H9 (cell line): ENCODE data around the gene YPEL4. TPM values are rescaled to one million over a fixed set of nuclear protein-coding genes. Genes with fewer than 3 reads are reported as not detected.

Source experiments
- DNase-seq: peaks from one replicate; pipeline ENCODE4 v3.0.0-alpha.2; 2017
- H2AFZ ChIP-seq: one replicate; pipeline ENCODE4 v1.6.1; 2013; ENCODE audit warnings: mild to moderate bottlenecking, low read length, control low read depth, moderate library complexity
- H2AK5ac ChIP-seq: 2 replicates; pipeline ENCODE4 v1.6.1; 2013; ENCODE audit warnings: low read length, control low read depth, mixed read lengths; ENCODE audit not compliant: insufficient read length
- H2BK120ac ChIP-seq: one replicate; pipeline ENCODE4 v1.6.1; 2013; ENCODE audit warnings: low read depth, mild to moderate bottlenecking, low read length, control low read depth, inconsistent platforms; ENCODE audit not compliant: poor library complexity, severe bottlenecking
- H2BK12ac ChIP-seq: 2 replicates; pipeline ENCODE4 v1.6.1; 2013; ENCODE audit warnings: low read length, control low read depth, mixed read lengths, low read depth; ENCODE audit not compliant: insufficient read length
- H2BK15ac ChIP-seq: 2 replicates; pipeline ENCODE4 v1.6.1; 2013; ENCODE audit warnings: low read depth, low read length, control low read depth
- H2BK20ac ChIP-seq: one replicate; pipeline ENCODE4 v1.6.1; 2013; ENCODE audit warnings: low read depth, mild to moderate bottlenecking, low read length, control low read depth, inconsistent platforms; ENCODE audit not compliant: poor library complexity, severe bottlenecking
- H2BK5ac ChIP-seq: 2 replicates; pipeline ENCODE4 v1.6.1; 2013; ENCODE audit warnings: low read length, control low read depth, mixed read lengths; ENCODE audit not compliant: insufficient read length
- H3K14ac ChIP-seq: 2 replicates; pipeline ENCODE4 v1.6.1; 2013; ENCODE audit warnings: low read length, control low read depth; ENCODE audit not compliant: insufficient read depth
- H3K18ac ChIP-seq: 2 replicates; pipeline ENCODE4 v1.6.1; 2013; ENCODE audit warnings: low read depth, mild to moderate bottlenecking, mixed read lengths, low read length, control low read depth; ENCODE audit not compliant: insufficient read length
- H3K23ac ChIP-seq: 2 replicates; pipeline ENCODE4 v1.6.1; 2013; ENCODE audit warnings: low read length, control low read depth, mixed read lengths, low read depth; ENCODE audit not compliant: insufficient read length
- H3K23me2 ChIP-seq: 2 replicates; pipeline ENCODE4 v1.6.1; 2013; ENCODE audit warnings: low read depth, mild to moderate bottlenecking, mixed read lengths, low read length, control low read depth; ENCODE audit not compliant: insufficient read length, poor library complexity, severe bottlenecking
- H3K27ac ChIP-seq: 2 replicates; pipeline ENCODE4 v1.5.1; 2013; ENCODE audit warnings: low read length, control low read depth, mixed read lengths, low read depth; ENCODE audit not compliant: insufficient read length
- H3K27me3 ChIP-seq: 2 replicates; pipeline ENCODE4 v1.6.1; 2013; ENCODE audit warnings: low read length, control low read depth, inconsistent platforms; ENCODE audit not compliant: insufficient read depth
- H3K4ac ChIP-seq: 2 replicates; pipeline ENCODE4 v1.6.1; 2013; ENCODE audit warnings: low read depth, mild to moderate bottlenecking, control low read depth, inconsistent platforms, low read length, moderate library complexity
- H3K4me1 ChIP-seq: 2 replicates; pipeline ENCODE4 v1.6.1; 2013; ENCODE audit warnings: low read length, control low read depth, inconsistent platforms; ENCODE audit not compliant: insufficient read depth
- H3K4me2 ChIP-seq: 2 replicates; pipeline ENCODE4 v1.6.1; 2013; ENCODE audit warnings: low read length, control low read depth, mixed read lengths; ENCODE audit not compliant: insufficient read length, insufficient read depth
- H3K56ac ChIP-seq: 2 replicates; pipeline ENCODE4 v1.6.1; 2013; ENCODE audit warnings: low read depth, mild to moderate bottlenecking, mixed read lengths, low read length, control low read depth; ENCODE audit not compliant: insufficient read length
- H3K79me1 ChIP-seq: 2 replicates; pipeline ENCODE4 v1.6.1; 2013; ENCODE audit warnings: low read depth, mild to moderate bottlenecking, moderate library complexity, low read length, control low read depth, inconsistent platforms; ENCODE audit not compliant: insufficient read depth, poor library complexity, severe bottlenecking
- H3K79me2 ChIP-seq: 2 replicates; pipeline ENCODE4 v1.6.1; 2013; ENCODE audit warnings: low read length, control low read depth, inconsistent platforms; ENCODE audit not compliant: insufficient read depth
- H3K9ac ChIP-seq: 2 replicates; pipeline ENCODE4 v1.6.1; 2013; ENCODE audit warnings: low read length, control low read depth, mixed read lengths; ENCODE audit not compliant: insufficient read length; ENCODE audit errors: extremely low read depth
- H3K9me3 ChIP-seq: one replicate; pipeline ENCODE4 v1.6.1; 2013; ENCODE audit warnings: low read depth, low read length, inconsistent platforms; ENCODE audit not compliant: control insufficient read depth
- H3T11ph ChIP-seq: one replicate; pipeline ENCODE4 v1.6.1; 2013; ENCODE audit warnings: mild to moderate bottlenecking, low read length, control low read depth, inconsistent platforms
- H4K20me1 ChIP-seq: one replicate; pipeline ENCODE4 v1.6.1; 2013; ENCODE audit not compliant: control insufficient read depth, insufficient read length, insufficient read depth
- H4K5ac ChIP-seq: 2 replicates; pipeline ENCODE4 v1.6.1; 2013; ENCODE audit warnings: low read depth, mild to moderate bottlenecking, mixed read lengths, low read length, control low read depth; ENCODE audit not compliant: insufficient read length
- H4K8ac ChIP-seq: replicated peaks from 2 replicates; pipeline ENCODE4 v1.6.1; 2013; ENCODE audit warnings: low read length, control low read depth, mixed read lengths, low read depth; ENCODE audit not compliant: insufficient read length
- H4K91ac ChIP-seq: 2 replicates; pipeline ENCODE4 v1.6.1; 2013; ENCODE audit warnings: low read depth, mild to moderate bottlenecking, moderate library complexity, mixed read lengths, low read length, control low read depth; ENCODE audit not compliant: insufficient read length
- H3K27ac Mint-ChIP-seq, 3 experiments: 2 replicates in 2 of 3; 3 replicates in 1 of 3; pipeline ENCODE4 v1.8.0; 2020 to 2021; ENCODE audit warnings: mixed read lengths in 3 of 3, mild to moderate bottlenecking in 1 of 3, moderate library complexity in 1 of 3
- H3K27me3 Mint-ChIP-seq: 2 replicates; pipeline ENCODE4 v1.8.0; 2021; ENCODE audit warnings: low read depth, mild to moderate bottlenecking, moderate library complexity, mixed read lengths
- H3K36me3 Mint-ChIP-seq, 3 experiments: 2 replicates in 2 of 3; 3 replicates in 1 of 3; pipeline ENCODE4 v1.8.0; 2020 to 2021; ENCODE audit warnings: low read depth in 3 of 3, mixed read lengths in 3 of 3; ENCODE audit not compliant: insufficient read depth in 1 of 3
- H3K4me1 Mint-ChIP-seq, 2 experiments: 2 replicates each; pipeline ENCODE4 v1.8.0; 2020; ENCODE audit warnings: mixed read lengths in 2 of 2
- H3K4me3 Mint-ChIP-seq, 2 experiments: 2 replicates in 1 of 2; 3 replicates in 1 of 2; pipeline ENCODE4 v1.8.0; 2020 to 2021; ENCODE audit warnings: mild to moderate bottlenecking in 2 of 2, mixed read lengths in 2 of 2, moderate library complexity in 1 of 2
- H3K9me3 Mint-ChIP-seq, 2 experiments: 2 replicates in 1 of 2; 3 replicates in 1 of 2; pipeline ENCODE4 v1.8.0; 2020; ENCODE audit warnings: mild to moderate bottlenecking in 2 of 2, mixed read lengths in 2 of 2, moderate library complexity in 1 of 2
- WGBS: extraction: QIAGEN DNeasy Blood & Tissue Kit; methylation state at CpG from one replicate; pipeline ENCODE4 v1.1.7; 2013; ENCODE audit warnings: missing lambda C conversion rate, low lambda C conversion rate, mixed read lengths; ENCODE audit not compliant: insufficient read length; ENCODE audit errors: extremely low coverage; 5-methylcytosine and 5-hydroxymethylcytosine counted together
- total RNA-seq: library from RNA; stranded (reverse); gene quantifications from 2 replicates; pipeline ENCODE4 v1.2.1, GENCODE V29; 2021
- TF ChIP-seq, protein P1 (sequence below): fragments of 200-600 bp; sonication (generic); conservative IDR thresholded peaks from 3 replicates; pipeline ENCODE4 v1.8.0; 2021; ENCODE audit warnings: antibody characterized with exemption, mild to moderate bottlenecking

Gene YPEL4
- total RNA-seq, 1 experiment from 2014 or later: 0.13 TPM

DNA sequence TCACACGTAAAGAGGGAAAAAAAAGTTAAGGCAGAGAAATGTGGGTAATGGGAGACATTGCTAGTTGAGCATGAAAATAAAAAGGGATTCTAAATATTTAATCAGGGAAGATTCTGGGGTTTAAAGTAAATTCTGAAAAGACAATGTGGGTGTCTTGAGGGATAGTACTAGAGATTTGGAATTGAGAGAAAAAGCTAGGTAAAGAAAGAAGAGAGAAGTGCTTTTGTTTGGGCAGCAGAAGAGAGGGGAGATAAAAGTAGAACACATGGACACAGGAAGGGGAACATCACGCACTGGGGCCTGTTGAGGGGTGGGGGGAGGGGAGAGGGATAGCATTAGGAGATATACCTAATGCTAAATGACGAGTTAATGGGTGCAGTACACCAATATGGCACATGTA is 3.5 kb upstream of the YPEL4 start:
- Histone ChIP-seq H4K20me1 (no peaks in the 10 kb centered on the region), H3K23ac (no peak overlapping the region), H2AFZ (no peak overlapping the region), H2BK5ac (no peak overlapping the region), H3K4me2 (no peak overlapping the region), H4K91ac (no peak overlapping the region), H3K79me1 (no peaks in the 10 kb centered on the region), H3K4ac (no peak overlapping the region), H3K9ac (no peak overlapping the region), H2AK5ac (no peak overlapping the region), H3K23me2 (peaks cover 21% of the 10 kb centered on the region), H2BK12ac (no peak overlapping the region), H3K9me3 (no peaks in the 10 kb centered on the region), H2BK20ac (no peak overlapping the region), H3K27ac (no peak overlapping the region), H3T11ph (no peak overlapping the region), H3K79me2 (peaks cover 4% of the 10 kb centered on the region; the same call in 1 of the 2 replicates), H3K4me1 (peaks cover 5% of the 10 kb centered on the region; the same call in 1 of the 2 replicates), H3K14ac (no peak overlapping the region), H2BK15ac (no peak overlapping the region), H3K18ac (no peak overlapping the region), H2BK120ac (no peak overlapping the region), H4K5ac (no peak overlapping the region), H3K56ac (no peak overlapping the region), H4K8ac (no peak overlapping the region), H3K27me3 (no peaks in the 10 kb centered on the region; the same call in 1 of the 2 replicates)
- Mint-ChIP-seq H3K27ac (peak overlapping the region in 1 of 3 experiments; percentile 17; a peak in 1 of 7 replicates), H3K27me3 (peaks cover 52% of the 10 kb centered on the region), H3K4me3 (peak overlapping the region in 1 of 2 experiments; percentile 17; a peak in 2 of 5 replicates), H3K4me1 (peaks cover 39 to 63% of the 10 kb centered on the region in 2 experiments), H3K36me3 (peaks cover 0 to 6% (median 0%) of the 10 kb centered on the region in 3 experiments; a peak in 2 of 7 replicates), H3K9me3 (no peaks in the 10 kb centered on the region; a peak in 1 of 5 replicates)
- TF ChIP-seq, protein P1, sequence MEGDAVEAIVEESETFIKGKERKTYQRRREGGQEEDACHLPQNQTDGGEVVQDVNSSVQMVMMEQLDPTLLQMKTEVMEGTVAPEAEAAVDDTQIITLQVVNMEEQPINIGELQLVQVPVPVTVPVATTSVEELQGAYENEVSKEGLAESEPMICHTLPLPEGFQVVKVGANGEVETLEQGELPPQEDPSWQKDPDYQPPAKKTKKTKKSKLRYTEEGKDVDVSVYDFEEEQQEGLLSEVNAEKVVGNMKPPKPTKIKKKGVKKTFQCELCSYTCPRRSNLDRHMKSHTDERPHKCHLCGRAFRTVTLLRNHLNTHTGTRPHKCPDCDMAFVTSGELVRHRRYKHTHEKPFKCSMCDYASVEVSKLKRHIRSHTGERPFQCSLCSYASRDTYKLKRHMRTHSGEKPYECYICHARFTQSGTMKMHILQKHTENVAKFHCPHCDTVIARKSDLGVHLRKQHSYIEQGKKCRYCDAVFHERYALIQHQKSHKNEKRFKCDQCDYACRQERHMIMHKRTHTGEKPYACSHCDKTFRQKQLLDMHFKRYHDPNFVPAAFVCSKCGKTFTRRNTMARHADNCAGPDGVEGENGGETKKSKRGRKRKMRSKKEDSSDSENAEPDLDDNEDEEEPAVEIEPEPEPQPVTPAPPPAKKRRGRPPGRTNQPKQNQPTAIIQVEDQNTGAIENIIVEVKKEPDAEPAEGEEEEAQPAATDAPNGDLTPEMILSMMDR: no peak
- no CpG with 5 or more reads among the region's 3 CpGs for WGBS
- no peak for DNase-seq
